Right lobe of liver (tissue), 6 donors: ENCODE measurements around the gene CD300A. TPM values are rescaled to one million over a fixed set of nuclear protein-coding genes. Genes with fewer than 3 reads are reported as not detected.
A peak's percentile ranks its signal among the peaks of the same experiment; 100 is the strongest.

Experiments used
- ATAC-seq, 4 donors: fragments of 200-7000 bp; cut with Tn5 transposase; one replicate each; pipeline ENCODE4 v1.9.1; 2020; ENCODE audit warnings: mild to moderate bottlenecking in 4 of 4, moderate library complexity in 4 of 4
- DNase-seq, 3 donors: peaks; one replicate each; pipeline ENCODE4 v3.0.0-alpha.2; 2020
- H3K27ac ChIP-seq, 3 donors: fragments of 200-600 bp; one replicate each; pipeline ENCODE4 v1.8.0; 2022
- H3K27me3 ChIP-seq, 2 donors: fragments of 200-600 bp; one replicate each; pipeline ENCODE4 v1.8.0; 2022
- H3K36me3 ChIP-seq, 4 donors: fragments of 200-600 bp; sonication (generic) in 1 of 4; one replicate each; pipeline versions ENCODE4 v1.5.1 to v1.8.0; 2017 to 2022; ENCODE audit warnings: control low read depth in 1 of 4
- H3K4me1 ChIP-seq, 4 donors: fragments of 200-600 bp; sonication (generic) in 1 of 4; one replicate each; pipeline versions ENCODE4 v1.5.1 to v1.8.0; 2017 to 2022; ENCODE audit warnings: control low read depth in 1 of 4
- H3K4me3 ChIP-seq, 3 donors: fragments of 200-600 bp; one replicate each; pipeline ENCODE4 v1.8.0; 2022
- H3K9me3 ChIP-seq, 4 donors: fragments of 200-600 bp; sonication (generic) in 1 of 4; one replicate each; pipeline versions ENCODE4 v1.5.1 to v1.8.0; 2017 to 2022; ENCODE audit warnings: control low read depth in 1 of 4
- CTCF ChIP-seq, 4 donors: fragments of 200-600 bp in 3 of 4; fragments of 450-650 bp in 1 of 4; IDR thresholded peaks; one replicate each; pipeline versions ENCODE4 v1.5.1 to v1.8.0; 2016 to 2022; ENCODE audit warnings: antibody characterized with exemption in 4 of 4, mild to moderate bottlenecking in 2 of 4
- POLR2A ChIP-seq: fragments of 450-650 bp; IDR thresholded peaks from one replicate; pipeline ENCODE4 v1.6.1; 2017; ENCODE audit warnings: antibody characterized with exemption, mild to moderate bottlenecking
- WGBS: methylation state at CpG from one replicate; pipeline ENCODE4 v1.1.6; 2018; ENCODE audit warnings: low coverage, low lambda C conversion rate; ENCODE audit not compliant: insufficient coverage; ENCODE audit errors: missing lambda C conversion rate; 5-methylcytosine and 5-hydroxymethylcytosine counted together
- intact Hi-C, 2 donors: fragments of 100-400 bp; cut with DNase I; formaldehyde crosslinking; loops; one replicate each; pipeline versions ENCODE4 v1.11.2 to v1.14.1; 2022
- total RNA-seq, 6 experiments: library from RNA; depleted of rRNA in 2 of 6; stranded (reverse); fragments of >200 nt in 2 of 6; fragmentation: NEBNext Ultra II Directional in 3 of 6; extraction: Animal tissue kit (Norgen Biotek cat#: 25700) in 3 of 6; gene quantifications; one replicate each; pipeline versions ENCODE4 v1.1.0 to v1.2.4, GENCODE V29; 2016 to 2023
- donor health status: DM: no; HTN: yes; CAD: no.
- donor health status: DM: no; HTN: no; CAD: no.
- donor health status: DM: no; HTN: no; CAD: no.
- donor health status: DM: no; HTN: yes; CAD: no.
- donor health status: DM: no; HTN: yes; CAD: no.

Gene CD300A
- total RNA-seq, 6 experiments from 2014 or later = 4.8 to 16.6 (median 6.6) TPM

GRCh38 chr17:74429604-74430384, 36.6 kb upstream of the CD300A start:
- DNase-seq (peak; percentile 58 to 81 (median 76)), ATAC-seq (peak; percentile 20 to 57 (median 24))
- WGBS = 27% methylated on average over 11 of the region's 19 CpGs
- Histone ChIP-seq H3K27ac (peak overlapping the region; percentile 97 to 99 (median 98)), H3K9me3 (no peaks in the 10 kb centered on the region), H3K27me3 (no peaks in the 10 kb centered on the region), H3K4me1 (peaks cover 0 to 45% (median 21%) of the 10 kb centered on the region in 4 donors), H3K36me3 (no peaks in the 10 kb centered on the region), H3K4me3 (peak overlapping the region; percentile 72 to 86 (median 86))
- intact Hi-C loops = no loop called here
- TF ChIP-seq CTCF (IDR thresholded peaks at IDR 0.05) = no peak
- peak; percentile 29 for TF ChIP-seq POLR2A

DNA sequence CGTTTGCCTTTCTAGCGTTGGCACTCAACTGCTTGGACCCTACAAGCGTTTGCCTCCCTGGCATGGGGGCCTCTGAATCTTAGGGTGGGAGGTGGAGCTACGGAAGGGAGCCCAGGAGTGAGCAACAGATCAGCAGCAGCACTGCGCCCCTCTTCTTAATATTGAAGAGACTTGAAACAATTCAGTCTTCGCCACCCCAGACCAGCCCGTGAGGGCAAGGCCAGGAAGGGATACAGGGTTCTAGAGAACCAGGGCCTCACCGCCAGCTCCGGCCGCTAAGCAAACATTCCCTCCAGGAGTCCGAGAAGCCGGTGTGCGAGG, 36.1 kb upstream of the CD300A start:
- Histone ChIP-seq H3K27me3 (no peaks in the 10 kb centered on the region), H3K4me1 (peaks cover 0 to 49% (median 24%) of the 10 kb centered on the region in 4 donors), H3K9me3 (no peaks in the 10 kb centered on the region), H3K4me3 (peak overlapping the region; percentile 72 to 86 (median 86)), H3K27ac (peak overlapping the region; percentile 97 to 99 (median 98)), H3K36me3 (no peaks in the 10 kb centered on the region)
- TF ChIP-seq CTCF (IDR thresholded peaks at IDR 0.05) (no peak), POLR2A (no peak)
- ATAC-seq (no peak), DNase-seq (no peak)
- intact Hi-C loops = no loop called here
- 3% methylated on average over 8 of the region's 13 CpGs for WGBS

- WGBS = 2% methylated on average over 13 of the region's 67 CpGs
- H3K4me3 ChIP-seq = peak overlapping the region; percentile 72 to 86 (median 86)
- ATAC-seq (peak; percentile 51 to 68 (median 60)), DNase-seq (peak; percentile 92 to 96 (median 94))
- peaks cover 0 to 55% (median 27%) of the 10 kb centered on the region in 4 donors for H3K4me1 ChIP-seq
- peak; percentile 62 for TF ChIP-seq POLR2A
- TF ChIP-seq CTCF (IDR thresholded peaks at IDR 0.05) = no peak
- H3K36me3 ChIP-seq = no peaks in the 10 kb centered on the region
- no peaks in the 10 kb centered on the region for H3K27me3 ChIP-seq
- H3K9me3 ChIP-seq = no peaks in the 10 kb centered on the region
- intact Hi-C loops = no loop called here
- H3K27ac ChIP-seq = peak overlapping the region; percentile 97 to 99 (median 98)
These were observed 35.5 kb upstream of the CD300A start for GRCh38 chr17:74430706-74431567.

DNA sequence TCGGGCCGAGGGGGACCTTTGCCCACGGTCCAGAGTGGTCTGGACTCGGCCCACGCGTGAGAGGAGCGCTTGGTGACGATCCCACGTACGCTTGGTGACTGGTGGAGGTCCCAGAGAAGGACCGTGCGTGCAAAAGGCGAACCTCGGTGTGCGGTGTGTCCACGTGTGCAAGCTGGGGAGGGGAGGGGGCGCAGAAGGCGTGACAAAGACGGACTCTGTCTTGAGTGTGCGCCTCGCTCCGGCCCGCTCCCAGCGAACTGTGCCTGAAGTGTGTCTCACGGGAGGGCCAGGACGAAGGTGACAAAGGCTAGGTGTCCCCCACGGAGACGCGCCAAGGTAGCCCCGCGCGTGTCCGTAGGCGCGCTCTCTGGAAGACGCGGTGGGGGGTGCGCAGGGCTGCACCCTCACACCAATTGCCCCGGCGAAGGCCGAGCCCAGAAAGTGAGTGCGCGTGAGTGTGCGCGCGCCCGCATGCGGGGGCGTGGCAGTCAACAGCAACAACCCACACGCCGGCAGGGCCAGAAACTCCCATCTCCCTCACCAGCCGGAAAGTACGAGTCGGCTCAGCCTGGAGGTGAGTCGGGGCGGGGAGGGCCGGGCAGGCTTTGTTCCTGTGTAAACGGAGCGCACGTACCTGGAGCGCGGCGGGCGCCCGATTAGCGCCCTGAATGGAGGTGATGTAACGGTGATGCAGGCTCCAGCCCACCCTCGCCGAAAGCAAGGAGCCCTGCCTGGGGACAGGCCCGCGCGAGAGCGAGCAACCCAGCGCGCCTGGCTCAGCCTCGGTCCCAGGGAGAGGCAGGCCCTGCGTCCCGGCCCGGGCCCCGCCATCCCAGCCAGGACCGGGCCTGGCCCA, 34.6 kb upstream of the CD300A start, which contains the start of gene GPRC5C:
Gene GPRC5C, plus strand, starts transcription at position 521 of the 856 bp plus-strand sequence. CDS start 7,689 bp downstream, outside the sequence.
- no peaks in the 10 kb centered on the region for H3K27me3 ChIP-seq
- H3K4me3 ChIP-seq = peak within 1 kb of the TSS; percentile 72 to 86 (median 86)
- peak; percentile 53 to 72 (median 63) for ATAC-seq
- H3K36me3 ChIP-seq = no peaks in the 10 kb centered on the region
- no peaks in the 10 kb centered on the region for H3K9me3 ChIP-seq
- peak; percentile 90 to 96 (median 94) for DNase-seq
- WGBS = 1% methylated on average over 33 of the region's 81 CpGs
- H3K27ac ChIP-seq = peak within 1 kb of the TSS; percentile 97 to 99 (median 98)
- H3K4me1 ChIP-seq = peaks cover 0 to 59% (median 27%) of the 10 kb centered on the region in 4 donors
- intact Hi-C loops = no loop called here
- TF ChIP-seq CTCF (IDR thresholded peaks at IDR 0.05) (no peak), POLR2A (peak; percentile 91)
